Middle frontal gyrus (tissue), 1 donor: Measurements from ENCODE around the gene INAFM2.

Source experiments
- DNase-seq: peaks from one replicate; pipeline ENCODE4 v3.0.0-alpha.2; 2015; ENCODE audit warnings: low spot score; ENCODE audit errors: extremely low spot score

INAFM2 gene

DNA sequence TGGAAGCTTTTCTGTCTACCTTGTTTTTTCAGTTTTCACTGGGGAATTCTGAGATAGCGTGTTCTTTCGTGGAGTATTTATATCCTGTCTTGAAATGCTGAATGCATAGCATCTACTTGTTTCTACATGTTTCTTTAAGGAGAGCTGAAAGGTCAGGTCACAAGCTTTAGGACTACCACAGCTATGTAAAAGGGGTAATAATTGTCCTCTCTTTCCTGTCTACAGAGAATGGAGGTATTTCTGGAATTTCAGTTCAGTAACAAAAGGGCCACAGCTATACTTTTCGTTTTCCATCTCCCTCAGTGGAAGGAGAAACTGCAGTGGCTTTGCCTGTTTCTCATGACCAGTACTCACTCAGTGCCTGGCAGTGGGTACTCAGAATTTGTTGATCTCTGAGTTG lies 4.7 kb downstream of the INAFM2 start:
- DNase-seq = no peak

DNA sequence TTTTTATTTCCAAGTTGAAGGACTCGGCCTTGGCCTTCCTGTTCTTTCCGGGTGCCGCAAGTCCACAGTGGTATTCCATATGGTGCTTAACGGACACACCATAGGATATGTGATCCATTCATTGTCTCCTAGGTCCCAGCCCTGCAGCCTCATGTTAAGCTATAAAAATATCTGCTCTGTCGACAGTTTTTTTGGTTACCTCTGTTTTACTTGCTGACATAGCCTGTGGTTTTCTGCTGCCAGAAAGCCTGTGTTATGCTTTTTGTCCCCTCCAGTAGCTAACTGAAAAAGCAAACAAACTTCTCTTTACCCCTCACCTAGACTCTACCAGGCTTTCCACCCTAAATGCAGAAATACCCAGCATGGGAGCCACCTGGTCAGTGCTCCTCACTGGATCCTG lies 5.3 kb downstream of the INAFM2 start:
- no peak for DNase-seq

DNA sequence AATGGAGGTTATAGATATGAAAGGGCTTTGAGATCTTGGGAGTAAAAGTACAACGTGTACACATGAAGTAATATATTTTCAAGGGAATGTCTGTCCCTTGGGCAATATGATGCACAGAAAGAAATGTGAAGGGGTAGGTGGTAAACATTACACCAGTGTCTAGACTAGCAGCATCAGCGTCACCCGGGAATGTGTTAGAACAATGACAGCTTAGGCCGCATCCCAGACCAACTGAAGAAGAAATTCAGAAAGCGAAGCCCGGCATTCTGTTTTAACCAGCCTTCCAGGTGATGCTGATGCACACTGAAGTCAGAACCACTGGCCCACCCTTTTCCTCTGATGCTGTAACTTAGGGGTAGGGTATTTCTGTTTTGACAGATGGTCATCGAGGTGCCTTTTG lies 6.3 kb downstream of the INAFM2 start:
- DNase-seq = no peak

DNA sequence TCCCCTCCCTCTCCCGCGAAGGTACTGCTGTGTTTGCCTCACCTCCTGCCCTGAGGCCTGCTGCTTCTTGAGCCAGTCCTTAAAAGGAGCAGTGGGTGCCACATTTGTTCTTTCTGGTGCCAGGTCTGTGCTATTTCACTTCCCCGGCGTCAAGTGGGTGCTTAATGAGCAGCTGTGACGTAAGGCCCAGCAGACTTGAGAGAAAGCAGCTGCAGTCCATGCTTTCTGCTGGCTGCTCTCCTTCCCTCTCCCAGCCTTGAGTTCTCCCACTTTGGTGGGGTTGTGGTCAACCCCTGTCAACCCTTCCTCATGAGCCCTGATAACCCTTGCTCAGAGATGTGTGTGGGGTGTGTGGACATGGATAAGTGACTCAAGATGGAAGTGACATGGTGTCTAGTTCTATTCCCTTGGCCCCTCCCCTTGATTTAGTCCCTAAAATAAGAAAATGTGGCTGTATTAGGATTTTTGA lies 6.9 kb downstream of the INAFM2 start:
- no peak for DNase-seq

DNA sequence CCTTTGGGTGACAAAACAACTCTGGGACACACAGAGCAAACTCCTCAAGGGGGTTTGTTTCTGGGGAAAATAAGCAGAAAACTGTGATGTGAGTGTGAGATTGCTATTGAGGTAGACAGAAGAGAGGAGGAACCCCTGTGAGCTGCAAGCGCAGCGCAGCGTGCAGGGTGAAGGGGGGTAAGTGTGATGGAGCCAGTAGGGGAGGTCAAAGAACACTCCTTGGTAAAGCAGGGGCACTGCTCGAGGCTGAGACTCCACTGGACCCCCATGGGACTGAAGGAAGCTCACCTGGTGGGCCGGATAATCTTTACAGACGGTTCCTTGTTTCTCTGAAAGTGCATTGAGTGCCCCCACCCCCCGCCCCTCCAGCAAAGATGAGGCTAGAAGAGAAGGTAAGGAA lies 7.5 kb downstream of the INAFM2 start:
- DNase-seq = no peak

DNA sequence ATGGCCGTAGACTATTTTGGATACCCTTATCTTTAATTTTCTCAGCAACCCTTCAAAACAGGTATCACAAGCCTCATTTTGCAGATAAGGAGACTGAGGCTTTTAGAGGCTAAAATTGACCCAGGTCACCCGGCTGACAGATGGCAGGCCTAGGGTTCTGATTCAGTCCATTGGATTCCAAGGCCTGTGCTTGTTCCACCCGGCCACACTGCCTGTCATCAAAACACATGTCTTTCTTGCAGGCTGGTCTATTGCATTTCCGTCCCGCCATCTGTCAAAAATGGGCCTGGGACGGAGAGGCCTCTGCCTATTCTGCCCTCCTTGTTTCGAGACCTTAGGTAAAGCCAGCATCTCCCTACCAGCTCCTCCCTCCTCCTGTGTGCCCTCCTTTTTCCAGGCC lies 8.1 kb downstream of the INAFM2 start:
- DNase-seq = no peak

DNA sequence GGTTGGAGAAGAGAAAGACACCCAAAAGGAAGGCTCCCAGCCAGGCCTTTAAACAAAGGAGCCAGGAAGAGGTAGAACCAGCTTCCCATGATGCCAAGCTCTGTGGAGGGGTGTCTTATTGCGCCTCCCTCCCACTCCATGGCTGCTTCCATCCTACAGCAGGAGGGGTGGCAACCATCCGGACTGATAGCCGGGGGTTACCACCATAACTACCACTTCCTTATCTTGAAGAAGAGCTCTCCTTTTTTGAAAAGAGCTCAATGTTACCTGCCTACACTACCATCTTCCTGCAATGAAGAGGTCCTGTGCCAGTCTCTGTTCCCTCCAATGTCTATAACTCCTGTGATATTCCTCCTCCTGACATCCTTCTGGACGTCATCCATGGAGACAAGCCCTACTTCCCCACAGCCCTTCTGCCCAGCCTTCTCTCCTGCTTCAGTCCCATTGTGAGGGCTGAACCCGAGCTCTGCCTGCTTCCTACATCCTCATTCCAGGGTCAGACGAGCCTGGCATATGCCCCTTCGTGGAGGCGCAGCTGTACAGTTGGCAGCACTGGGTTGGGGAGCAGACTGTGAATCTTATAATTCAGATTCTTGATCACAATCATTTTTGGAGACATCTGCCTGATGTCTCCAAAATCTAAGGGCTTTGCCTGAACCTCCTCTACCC lies 8.8 kb downstream of the INAFM2 start:
- DNase-seq = no peak

DNA sequence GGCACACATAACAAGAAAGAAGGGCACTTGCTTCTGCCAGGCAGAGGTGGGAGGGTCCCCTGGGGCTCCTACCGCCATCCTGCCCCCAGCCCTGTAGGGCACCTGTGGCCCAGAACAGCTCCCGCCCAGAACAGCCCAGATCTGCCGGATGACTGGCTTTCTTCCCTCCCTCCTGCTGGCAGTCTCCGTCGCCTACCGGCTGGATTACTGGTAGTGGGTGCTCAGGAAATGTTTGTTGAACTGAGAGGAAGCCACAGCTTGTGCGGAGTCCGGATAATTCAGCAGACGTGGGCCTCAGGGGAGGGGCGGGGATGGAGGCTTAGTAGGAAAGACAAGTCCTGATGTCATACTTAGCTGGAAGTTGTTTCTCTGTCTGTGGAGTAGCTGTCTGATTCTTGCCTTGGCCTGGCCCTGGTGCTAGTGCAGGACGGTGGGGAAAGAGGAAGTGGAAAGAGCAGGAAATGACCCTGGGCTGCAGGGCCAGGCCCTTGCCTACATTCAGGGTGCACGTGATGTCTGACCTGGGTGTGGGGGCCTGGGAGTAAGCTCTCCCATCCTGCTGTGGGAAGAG lies 10.5 kb downstream of the INAFM2 start:
- no peak for DNase-seq

DNA sequence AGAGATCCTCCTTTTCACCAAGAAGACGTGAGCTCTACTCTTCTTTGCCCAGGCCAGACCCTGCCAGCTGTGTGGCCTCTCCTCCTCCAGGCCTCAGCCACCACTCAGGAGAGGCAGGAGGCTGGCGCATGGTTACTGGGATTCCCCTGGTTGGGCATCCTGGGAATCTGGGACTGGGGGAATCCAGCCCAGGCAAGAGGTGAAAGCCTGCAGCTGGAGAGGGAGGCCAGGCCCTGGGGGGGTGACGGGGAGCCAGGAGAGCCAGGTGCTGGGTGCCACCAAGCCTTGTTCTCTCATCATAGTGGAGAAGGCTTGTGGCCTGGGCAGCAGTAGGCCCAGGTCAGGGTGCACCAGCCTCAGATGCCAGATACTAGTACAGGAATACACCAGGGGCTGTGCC lies 11.0 kb downstream of the INAFM2 start:
- no peak for DNase-seq

DNA sequence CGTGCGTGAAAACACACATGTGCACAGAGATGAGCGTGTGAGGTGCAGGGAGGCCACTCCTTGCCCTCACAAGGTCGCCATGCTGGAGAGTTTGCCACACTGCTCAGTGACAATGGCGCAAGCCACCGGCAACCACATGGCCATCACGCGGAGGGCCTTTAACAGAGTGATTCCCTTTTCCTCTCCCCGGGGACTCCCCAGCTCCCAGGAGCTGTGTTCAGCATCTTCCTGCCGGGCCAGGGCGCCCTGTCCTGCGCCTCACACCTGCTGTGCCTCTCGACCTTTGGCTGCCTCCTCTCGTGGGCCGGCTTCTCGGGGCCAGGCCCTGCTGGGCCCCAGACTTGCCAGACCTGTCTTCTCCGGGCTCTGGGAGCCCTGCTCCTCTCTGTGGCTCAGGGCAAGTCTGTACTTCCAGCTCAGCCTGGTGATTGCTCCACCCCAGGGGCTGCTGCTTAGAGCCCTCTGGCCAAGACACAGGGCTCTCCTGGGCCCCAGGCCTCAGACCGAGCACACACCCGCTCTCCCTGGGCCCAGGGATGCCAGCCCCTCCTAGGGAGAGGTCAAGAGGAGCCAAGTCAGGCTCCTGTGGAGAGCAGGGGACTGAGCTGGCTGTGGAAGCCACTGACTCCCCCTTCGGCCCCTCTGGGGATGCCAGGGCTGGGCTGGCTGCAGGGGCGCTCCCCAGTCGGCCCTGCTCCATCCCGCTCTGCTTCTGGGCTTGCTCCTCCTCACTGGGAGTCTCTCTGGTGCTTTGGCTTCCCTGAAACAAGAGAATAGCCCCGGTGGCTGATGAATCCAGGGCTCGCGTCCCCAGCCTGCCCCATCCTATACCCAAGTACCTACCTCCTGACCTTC lies 11.7 kb downstream of the INAFM2 start:
- DNase-seq = no peak

DNA sequence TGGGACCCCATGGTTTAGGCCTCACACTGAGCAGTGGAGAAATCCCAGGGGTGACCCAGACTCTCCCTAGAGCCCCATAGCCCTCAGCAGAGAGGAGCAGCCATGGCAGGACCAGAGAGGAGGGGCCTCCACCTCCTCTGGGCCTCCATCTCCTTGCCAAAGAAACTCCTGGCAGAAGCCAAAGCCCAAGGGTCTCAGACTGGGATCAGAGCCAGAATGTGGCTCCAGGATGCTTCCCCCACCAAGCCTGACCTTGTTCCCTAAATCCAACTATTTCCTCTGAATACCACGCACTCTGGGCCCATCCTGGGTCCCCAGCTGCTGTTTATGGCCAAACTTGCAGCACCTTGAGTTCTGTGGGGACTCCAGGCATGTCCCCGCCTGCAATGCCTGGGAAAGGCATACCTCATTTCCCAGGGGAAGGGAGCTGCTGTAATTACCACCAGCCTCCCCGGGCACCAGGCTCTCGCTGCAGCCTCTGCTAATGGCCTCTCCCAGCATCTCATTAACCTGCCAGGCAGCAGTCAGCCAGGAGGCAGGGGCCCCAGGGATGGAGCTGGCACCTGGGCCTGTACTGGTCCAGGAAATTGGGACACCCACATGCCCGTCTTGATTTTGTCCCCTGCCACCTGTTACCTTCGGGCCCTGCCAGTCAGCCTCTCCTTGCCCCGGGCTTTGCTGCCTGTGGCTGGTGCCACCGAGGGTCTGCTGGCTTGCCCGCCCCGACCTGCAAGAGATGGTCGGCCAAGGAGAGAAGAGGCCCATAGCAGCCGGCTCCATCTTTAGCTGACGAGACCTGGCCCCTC lies 12.6 kb downstream of the INAFM2 start:
- no peak for DNase-seq

DNA sequence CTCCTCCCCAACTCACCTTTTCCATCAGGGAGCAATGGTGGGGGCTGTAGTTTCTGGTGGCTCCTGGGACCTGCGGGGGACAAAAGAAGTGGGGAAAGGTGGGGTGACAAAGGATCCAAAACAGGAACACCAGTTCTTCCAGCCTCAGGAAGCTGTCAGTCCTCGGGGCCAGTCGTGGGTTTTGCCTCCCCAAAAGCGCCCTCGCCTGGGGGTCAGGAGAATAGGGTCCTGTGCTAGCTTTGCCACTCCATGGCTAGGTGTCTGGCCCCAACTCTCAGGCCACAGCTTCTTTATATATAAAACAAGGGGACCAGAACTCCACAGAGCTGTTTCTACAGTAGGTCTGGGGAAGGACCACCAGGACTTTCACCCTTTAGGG lies 13.2 kb downstream of the INAFM2 start:
- no peak for DNase-seq

DNA sequence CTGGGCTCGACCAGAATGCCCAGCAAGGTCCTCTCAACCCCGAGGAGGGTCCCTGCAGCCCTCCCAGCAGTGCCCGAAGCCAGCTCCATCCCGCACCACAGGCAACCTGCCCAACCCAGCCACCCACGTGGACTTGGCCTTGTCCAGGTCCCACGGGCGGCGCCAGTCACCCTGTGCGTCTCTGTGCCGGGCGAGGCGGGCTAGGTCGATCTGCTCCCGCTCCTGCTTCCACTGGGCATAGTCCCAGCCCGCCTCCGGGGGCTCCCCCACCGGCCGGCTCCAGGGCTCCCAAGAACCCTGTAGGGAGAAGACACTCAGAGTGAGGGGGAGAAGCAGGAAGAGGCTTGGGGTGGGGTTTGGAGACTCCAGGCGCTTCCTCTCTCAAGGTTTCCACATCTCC lies 14.1 kb downstream of the INAFM2 start:
- no peak for DNase-seq

DNA sequence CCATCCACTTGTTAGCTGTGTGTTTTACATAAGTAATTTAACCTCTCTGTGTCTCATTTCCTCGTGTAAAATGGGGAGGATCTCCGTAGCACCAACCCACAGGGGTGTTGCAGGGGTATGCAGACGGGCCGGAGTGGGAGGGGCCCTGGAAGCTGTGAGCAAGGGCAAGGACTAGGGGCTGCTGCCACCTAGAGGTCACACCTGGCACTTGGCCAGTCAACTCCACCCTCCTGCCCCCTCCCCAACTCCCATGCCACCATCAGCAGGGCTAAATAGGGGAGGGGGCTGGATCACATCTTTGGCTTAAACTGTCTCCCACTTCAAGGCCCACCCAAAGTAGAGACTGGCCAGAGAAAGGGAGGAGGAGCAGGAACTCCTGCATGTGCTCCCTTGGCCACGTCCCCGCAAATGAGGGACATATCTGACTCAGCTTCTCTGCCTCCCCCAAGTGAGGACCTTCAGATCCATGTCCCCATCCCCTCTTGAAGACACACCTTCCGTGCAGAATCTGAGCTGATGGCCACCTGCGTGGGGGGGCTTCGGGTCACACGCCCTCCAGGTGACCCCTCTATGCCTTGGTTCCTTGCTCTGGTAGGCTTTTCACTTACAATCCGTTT lies 14.7 kb downstream of the INAFM2 start:
- DNase-seq = no peak

DNA sequence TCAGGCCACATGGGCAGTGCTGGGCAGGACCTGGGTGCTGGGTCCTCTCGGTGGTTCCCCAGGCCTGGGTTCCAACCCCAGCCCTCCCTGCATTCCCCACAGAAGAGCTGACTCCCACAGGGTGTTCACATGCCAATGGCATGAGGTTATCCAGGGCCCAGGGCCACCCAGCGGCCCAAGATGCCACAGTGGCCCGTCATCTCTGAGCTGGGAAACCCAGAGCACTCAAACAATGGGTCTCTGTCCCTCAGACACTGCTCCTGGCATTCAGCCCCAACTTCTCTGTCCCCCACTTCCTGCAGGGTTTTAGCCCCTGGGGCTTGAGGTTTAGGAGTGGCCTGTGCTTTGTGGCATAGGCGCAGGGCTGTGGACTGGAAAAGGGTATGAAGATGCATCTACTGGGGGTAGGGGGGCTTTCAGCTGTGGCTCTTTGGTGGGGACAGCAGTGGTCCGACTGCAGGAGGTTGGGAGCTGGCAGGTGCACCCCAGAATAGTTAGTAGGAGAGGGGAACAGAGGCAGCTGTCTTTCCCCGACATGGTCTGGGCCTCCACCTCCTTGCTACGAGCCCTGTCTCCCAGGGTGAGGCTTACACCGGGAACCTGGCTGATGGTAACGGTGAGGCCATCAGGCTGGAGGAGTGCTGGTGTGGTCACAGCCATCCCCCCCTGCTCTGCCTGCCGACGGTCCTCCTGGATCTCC lies 15.6 kb downstream of the INAFM2 start:
- peak; percentile 51 for DNase-seq

DNA sequence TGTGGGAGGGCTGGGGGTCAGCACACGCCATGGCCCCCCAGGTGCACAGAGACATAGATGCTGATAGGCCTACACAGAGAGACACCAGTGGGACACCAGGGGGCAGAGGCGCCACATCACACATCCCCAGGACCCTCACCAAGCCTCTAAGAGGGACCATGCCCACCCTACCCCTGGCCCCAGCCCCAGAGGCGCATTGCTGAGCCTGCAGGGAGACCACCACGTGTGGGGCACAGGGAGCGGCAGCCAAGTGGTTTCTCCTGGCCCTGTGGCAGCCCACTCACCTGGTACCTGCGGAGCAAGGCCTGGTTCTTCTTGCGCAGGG lies 16.1 kb downstream of the INAFM2 start:
- no peak for DNase-seq

DNA sequence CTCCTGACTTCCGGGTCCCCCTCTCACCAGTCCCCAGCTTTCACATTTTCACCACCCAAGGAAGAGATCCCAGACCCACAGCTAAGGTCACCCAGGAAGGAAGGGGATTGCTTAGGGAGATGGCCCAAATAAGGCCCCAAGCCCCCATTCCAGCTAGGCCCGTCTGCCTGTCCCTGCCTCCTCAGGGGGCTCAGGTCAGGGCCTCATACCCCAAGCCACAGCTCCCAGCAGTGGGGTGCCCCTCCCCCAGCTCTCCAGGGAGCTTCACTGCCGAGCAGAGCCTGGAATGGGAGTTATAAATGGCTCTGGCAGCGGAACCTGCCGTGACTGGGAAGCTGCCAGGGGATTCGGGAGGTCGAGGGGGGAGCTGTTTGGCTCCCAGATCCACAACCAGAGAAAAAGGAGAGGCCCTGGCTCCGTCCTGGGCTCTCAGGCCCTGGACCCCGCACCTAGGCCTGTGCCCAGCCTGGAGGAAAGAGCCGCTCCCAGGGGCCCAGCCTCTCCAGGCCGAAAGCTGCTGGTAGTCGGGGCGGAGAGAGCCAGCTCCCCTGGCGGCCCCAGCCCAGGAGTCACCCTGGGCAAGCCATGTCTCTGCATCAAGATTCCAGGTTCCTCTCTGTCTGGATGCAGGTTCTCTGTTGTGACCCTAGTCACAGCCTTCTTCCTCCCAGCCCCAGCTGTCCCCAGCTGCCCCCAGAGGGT lies 16.7 kb downstream of the INAFM2 start:
- DNase-seq = no peak

DNA sequence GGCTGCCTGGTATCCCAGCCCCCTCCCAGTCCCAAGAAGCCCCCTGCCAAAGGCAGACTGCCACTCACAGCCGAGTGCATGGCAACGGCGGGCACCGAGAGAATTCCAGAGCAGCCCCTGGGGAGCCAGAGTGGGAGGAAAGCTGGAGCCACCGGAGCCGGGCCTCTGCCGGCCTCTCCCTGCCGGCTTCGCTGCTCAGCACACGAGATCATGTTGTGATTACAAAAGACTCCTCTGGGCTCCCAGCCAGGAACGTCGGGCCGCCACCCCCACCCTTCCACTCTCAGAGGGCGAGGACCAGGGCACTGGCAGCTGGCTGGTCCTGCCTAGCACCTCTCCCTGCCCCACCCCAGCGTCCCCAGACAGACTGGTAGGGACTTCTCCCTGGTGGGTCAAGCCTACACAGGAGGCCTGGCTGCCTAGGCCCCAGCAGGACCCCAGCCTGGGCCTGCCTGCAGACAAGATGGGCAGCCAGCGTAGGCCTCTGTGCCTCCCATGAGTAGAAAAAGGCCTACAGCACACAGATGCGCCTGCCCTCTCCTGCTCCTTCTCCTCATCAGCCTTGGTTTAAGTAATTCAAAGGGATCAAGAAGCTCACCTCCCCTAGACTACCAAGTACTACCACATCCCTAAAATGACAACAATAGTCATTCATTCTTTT lies 17.4 kb downstream of the INAFM2 start, which contains the start of gene CCDC9B:
Gene CCDC9B (minus strand): TSS at position 200 of the 661 bp plus-strand sequence. CDS start 120 bp downstream, at position 80.
- peak; percentile 60 for DNase-seq
